Non-pigmented ciliary epithelial cell (primary cell): ENCODE data around the gene ECM2.

Experiments used
- DNase-seq: peaks from one replicate; pipeline ENCODE4 v3.0.0-alpha.2; 2010; ENCODE audit warnings: low read depth

ECM2 gene

GRCh38 chr9:92500725-92501124, 35.1 kb downstream of the ECM2 start:
- DNase-seq, result no peak

GRCh38 chr9:92499701-92500100, 36.1 kb downstream of the ECM2 start:
- no peak for DNase-seq

GRCh38 chr9:92496396-92497176, 39.2 kb downstream of the ECM2 start:
- no peak for DNase-seq

GRCh38 chr9:92494856-92495255, 40.9 kb downstream of the ECM2 start:
- DNase-seq, result no peak

GRCh38 chr9:92493749-92494387, 41.9 kb downstream of the ECM2 start:
- DNase-seq, result no peak

- no peak for DNase-seq
These were observed 42.9 kb downstream of the ECM2 start for GRCh38 chr9:92492781-92493401.

- no peak for DNase-seq
These were observed 46.9 kb downstream of the ECM2 start for GRCh38 chr9:92488681-92489550.

GRCh38 chr9:92486371-92486770, 49.4 kb downstream of the ECM2 start:
- DNase-seq, result no peak

- DNase-seq, result no peak
These were observed 51.2 kb downstream of the ECM2 start for GRCh38 chr9:92484563-92484962.

GRCh38 chr9:92483627-92484545, 51.9 kb downstream of the ECM2 start:
- no peak for DNase-seq

- DNase-seq, result no peak
These were observed 53.0 kb downstream of the ECM2 start for GRCh38 chr9:92482805-92483204.

GRCh38 chr9:92482329-92482728, 53.5 kb downstream of the ECM2 start, which contains the start of gene ASPN:
TSS of gene ASPN (minus strand) at chr9:92482506.
- no peak for DNase-seq

- DNase-seq, result no peak
These were observed 54.7 kb downstream of the ECM2 start for GRCh38 chr9:92480986-92481633.

- DNase-seq, result no peak
These were observed 55.5 kb downstream of the ECM2 start for GRCh38 chr9:92480291-92480771.

- no peak for DNase-seq
These were observed 56.4 kb downstream of the ECM2 start for GRCh38 chr9:92479346-92479745.

- no peak for DNase-seq
These were observed 57.0 kb downstream of the ECM2 start for GRCh38 chr9:92478783-92479182.

- DNase-seq, result no peak
These were observed 58.8 kb downstream of the ECM2 start for GRCh38 chr9:92476962-92477361.

GRCh38 chr9:92474587-92474986, 61.2 kb downstream of the ECM2 start:
- DNase-seq, result no peak

GRCh38 chr9:92468206-92468605, 67.6 kb downstream of the ECM2 start:
- DNase-seq, result no peak

GRCh38 chr9:92467511-92467910, 68.3 kb downstream of the ECM2 start:
- no peak for DNase-seq
